IPS-18c (cell line): Measurements from ENCODE around the gene ARL4D.
A peak's percentile ranks its signal among the peaks of the same experiment; 100 is the strongest.
"Not testable (repeated sequence)": the region's sequence is repeated elsewhere in the genome, so short reads cannot be mapped to it uniquely, and the experiment has no call there.

ENCODE experiments used
- H3K4me3 ChIP-seq: 2 replicates; pipeline ENCODE4 v1.7.0; 2013; ENCODE audit warnings: low read depth, mild to moderate bottlenecking, low read length, moderate library complexity; ENCODE audit not compliant: insufficient read depth
- H3K9me3 ChIP-seq: one replicate; pipeline ENCODE4 v1.6.1; 2013; ENCODE audit warnings: mild to moderate bottlenecking, low read length, moderate library complexity; ENCODE audit not compliant: control insufficient read depth, insufficient read depth

The ARL4D gene, protein sequence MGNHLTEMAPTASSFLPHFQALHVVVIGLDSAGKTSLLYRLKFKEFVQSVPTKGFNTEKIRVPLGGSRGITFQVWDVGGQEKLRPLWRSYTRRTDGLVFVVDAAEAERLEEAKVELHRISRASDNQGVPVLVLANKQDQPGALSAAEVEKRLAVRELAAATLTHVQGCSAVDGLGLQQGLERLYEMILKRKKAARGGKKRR

DNA sequence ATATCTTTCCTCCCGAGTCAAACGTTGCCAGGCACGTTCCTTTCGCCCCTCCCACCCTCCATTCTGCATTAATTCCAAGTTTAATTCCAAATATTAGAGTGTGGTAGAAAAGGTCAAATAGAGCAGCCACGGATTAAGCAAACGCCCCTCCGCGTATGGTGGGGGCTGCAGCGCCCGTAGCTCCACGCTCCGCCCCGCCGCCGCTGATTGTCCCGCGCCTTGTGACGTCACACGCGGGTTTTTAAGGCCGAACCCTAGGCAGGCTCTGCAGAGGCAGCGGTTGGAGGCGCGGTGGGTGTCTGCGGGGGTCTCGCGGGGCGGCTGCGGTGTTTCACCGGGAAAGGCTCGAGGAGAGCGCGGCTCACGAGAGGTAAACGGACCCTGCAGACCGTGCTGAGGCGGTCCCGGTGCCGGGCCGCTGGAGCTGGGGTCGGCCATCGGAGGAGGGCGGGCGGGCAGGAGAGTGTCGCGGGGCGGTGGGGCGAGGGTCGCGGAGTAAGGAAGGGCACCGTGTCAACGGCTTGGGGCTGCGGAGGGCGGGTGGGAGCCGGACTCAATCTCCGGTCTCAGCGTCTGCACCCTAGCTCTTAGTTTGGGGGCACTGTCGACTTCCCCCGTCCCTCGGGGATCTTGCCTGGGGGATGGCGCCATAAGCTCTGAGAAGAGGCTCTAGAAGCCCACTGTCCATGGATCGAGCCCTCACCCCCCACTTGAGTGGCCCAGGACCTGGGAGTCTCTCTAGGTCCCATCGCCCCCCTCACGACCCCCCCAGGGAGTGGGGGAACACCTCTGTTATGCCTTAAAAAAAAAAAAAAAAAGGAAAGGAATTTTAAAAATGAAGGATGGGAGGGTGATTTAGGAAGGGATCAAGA lies at the start of gene ARL4D:
Gene ARL4D, plus strand, starts transcription at position 270 of the 872 bp plus-strand sequence. CDS start 740 bp downstream, outside the sequence.
- H3K9me3 ChIP-seq: peaks cover 2% of the 10 kb centered on the region
- peak within 1 kb of the TSS; percentile 87 for H3K4me3 ChIP-seq

DNA sequence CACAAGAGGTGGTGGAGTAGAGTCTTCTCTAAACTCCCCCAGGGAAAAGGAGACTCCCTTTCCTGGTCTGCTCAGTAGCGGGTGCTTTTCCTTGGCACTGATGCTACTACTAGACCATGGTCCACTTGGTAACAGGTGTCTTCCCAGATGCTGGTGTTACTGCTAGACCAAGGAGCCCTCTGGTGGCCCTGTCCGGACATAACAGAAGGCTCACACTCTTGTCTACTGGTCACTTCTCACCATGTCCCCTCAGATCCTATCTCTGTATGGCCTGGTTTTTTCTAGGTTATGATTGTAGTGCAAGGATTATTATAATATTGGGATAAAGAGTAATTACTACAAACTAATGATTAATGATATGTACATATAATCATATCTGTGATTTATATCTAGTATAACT lies 49.7 kb upstream of the ARL4D start:
- Histone ChIP-seq H3K4me3 (peak overlapping the region; percentile 6; the same call in 1 of the 2 replicates), H3K9me3 (peaks cover 18% of the 10 kb centered on the region)

DNA sequence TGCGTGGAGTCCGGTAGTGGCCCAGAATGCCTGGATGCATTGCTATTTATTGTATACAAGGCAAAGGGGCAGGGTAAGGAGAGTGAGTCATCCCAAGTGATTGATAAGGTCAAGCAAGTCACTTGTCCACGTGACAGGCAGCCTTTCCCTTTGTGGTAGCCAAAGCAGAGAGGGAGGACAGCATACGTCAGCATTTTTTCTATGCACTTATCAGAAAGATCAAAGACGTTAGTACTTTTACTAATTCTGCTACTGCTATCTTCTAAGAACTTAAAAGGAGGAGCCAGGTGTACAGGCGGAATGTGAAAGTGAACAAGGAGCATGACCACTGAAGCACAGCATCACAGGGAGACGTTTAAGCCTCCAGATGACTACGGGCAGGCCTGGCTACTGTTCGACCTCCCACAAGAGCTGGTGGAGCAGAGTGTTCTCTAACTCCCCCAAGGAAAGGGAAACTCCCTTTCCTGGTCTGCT lies 47.9 kb upstream of the ARL4D start:
- Histone ChIP-seq H3K9me3 (peaks cover 18% of the 10 kb centered on the region), H3K4me3 (no peak overlapping the region)

DNA sequence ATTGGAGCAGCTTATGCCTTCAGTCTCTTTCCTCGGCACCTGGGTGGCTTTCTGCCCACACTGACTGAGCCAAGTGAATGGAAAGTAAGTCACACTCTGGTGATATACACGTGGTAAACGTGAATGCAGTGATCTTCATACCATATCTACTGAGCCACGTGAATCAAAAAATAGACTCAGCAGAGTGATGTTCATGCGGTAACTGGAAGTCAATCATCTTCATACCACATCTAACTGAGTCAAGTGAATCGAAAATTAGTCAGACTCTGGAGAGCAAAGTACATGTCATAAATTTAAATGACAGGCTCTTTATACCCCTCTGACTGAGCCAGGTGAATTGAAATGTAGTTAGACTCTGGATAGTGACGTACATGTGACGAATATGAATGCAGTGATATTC lies 47.1 kb upstream of the ARL4D start:
- Histone ChIP-seq H3K4me3 (no peak overlapping the region), H3K9me3 (peaks cover 18% of the 10 kb centered on the region)

DNA sequence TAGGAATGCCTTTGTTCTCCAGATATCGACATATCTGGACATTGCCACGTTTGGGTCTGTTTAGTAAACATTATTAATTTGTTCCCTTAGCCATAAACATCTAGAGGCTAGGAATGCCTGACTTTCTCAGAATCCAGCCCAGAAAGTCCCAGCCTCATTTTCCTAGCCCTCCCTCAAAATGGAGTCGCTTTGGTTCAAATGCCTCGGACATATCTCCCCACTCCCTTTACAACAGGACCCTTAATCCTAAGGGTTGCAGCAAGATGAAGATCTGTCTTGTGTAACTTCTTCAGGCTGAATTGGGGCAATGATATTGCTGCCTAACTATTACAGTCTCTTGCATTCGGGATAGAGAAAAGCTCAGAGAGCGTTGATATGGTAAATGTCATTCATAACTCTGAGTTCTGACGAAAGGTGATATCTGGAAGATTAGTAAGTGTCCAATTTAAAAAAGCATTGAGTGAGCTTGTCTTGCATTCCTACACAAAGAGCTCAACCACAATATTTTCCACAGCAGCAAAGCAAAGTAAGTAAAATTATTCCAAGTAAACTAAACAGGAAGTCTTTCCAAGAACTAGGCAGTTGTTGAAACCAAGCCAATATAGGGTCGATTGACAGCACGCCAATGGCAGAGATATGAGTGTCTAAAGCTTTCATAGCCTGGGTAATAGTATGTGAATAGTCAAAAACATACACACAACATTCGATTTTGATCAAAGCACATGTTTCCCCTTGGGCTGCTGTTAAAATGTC lies 46.0 kb upstream of the ARL4D start:
- Histone ChIP-seq H3K4me3 (no peak overlapping the region), H3K9me3 (peaks cover 16% of the 10 kb centered on the region)

DNA sequence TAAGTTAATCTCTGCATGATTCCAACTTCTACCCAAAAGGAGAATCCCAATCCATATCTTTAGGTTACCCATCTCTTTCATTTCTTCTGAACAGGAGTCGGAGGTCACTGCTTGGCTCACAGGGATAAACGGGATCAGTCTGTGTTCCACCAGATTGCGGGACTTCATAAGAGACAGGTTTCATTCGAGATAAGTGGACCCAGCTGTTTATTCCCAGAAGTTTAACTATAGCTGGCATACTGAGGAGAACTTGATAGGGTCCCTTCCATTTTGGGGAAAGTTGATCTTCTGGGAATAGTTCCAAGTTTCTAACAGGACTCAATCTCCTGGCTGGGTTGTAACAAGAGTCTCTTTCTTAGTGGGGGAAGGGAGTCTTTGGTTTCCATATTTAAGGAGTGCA lies 45.4 kb upstream of the ARL4D start:
- Histone ChIP-seq H3K9me3 (peaks cover 9% of the 10 kb centered on the region), H3K4me3 (no peak overlapping the region)

DNA sequence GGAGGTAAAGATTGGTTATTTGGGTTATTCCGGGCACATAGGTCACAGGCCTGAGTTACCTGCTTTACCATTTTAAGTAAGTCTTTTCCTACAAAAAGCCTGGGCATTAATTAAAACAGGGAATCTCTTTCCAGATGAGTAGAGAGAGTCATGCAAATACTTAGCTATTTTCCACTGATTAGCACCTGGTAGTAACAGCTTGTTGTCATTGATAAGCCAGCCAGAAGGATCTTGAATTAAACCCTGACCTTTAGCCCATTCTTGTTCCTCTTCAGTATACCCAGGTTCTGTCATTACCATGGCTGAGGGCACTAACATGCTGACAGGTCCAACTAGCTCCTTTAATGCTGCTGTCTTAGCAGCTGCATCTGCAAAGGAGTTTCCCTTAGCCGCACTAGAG lies 44.4 kb upstream of the ARL4D start:
- Histone ChIP-seq H3K9me3 (peaks cover 6% of the 10 kb centered on the region), H3K4me3 (no peak overlapping the region)

DNA sequence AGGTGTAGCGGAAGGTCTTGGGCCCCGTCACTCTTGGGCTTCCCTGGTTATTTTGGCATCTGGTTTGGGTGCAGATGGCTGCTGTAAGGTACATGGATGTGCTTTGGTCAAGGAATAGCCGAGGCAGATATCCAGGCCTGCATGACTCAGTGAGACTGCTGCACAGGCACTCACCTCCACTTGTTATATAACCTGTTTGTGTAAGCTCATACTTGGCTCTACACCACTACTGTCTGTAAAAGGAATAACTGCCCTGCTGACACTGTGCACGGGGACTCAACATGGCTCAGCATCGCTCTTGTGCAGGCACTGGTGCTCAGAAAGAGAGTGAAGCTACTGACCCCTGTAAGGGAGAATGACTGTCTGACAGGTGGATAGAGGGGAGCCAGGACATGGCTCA lies 42.3 kb upstream of the ARL4D start:
- Histone ChIP-seq H3K4me3 (no peak overlapping the region), H3K9me3 (no peaks in the 10 kb centered on the region)

DNA sequence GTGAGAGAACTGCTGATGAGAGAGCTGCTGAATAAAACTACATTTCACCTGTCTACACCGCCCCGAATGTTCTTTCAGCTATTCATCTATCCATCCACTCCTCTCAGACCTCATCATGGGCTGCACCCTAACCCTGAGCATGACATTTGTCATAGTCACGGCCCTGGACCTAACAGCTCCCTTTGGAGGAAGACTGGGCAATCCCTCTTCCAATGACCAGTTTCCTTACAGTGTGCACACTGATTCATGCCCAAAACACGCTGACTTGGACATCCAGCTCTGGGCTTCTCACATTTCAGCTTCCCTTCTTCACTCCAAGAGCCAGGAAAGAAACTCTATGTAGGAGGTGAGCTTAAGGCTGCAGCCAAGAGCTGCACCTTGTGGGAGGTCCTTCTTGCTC lies 41.8 kb upstream of the ARL4D start:
- no peaks in the 10 kb centered on the region for H3K9me3 ChIP-seq
- H3K4me3 ChIP-seq: no peak overlapping the region

DNA sequence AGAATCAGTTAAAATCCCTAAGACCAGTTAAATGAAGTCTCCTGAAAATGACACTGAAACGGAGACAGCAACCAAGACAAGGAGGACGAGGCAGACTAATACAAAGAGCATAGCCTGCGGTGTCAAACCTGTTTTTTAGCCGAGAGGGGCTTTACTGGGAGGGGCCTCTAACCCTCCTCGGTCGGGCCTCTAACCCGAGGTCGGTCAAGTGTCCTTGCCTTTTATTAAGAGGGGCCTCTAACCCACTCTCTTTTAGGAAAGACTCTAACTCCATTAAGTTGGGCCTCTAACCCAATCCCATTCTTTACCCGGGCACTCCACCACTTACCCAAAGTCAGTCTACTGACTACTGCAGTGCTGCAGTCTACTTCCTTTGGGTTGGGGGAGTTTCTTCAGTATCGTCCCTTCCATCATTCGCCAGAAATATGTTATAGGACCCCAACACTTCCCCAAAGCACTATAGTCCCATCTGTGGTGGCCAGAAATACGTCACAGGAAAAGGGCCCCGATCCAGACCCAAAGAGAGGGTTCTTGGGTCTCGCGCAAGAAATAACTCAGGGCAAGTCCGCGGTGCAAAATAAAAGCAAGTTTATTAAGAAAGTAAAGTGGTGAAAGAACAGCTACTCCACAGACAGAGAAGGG lies 39.2 kb upstream of the ARL4D start:
- no peaks in the 10 kb centered on the region for H3K9me3 ChIP-seq
- no peak overlapping the region; the same call in 1 of the 2 replicates for H3K4me3 ChIP-seq

DNA sequence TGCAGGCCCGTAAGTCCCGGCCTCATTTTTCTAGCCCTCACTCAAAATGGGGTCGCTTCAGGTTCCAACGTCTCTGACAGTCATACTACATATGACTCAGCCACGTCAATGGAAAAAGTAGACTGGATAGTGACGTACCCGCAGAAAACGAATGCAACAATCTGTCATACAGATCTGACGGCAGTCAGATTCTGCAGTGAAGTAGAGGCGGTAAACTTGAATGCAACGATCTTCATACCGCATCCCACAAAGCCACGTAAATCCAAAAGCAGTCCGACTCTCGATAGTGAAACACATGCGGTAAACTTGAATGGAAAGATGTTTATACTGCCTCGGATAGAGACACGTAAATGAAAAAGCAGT lies 38.4 kb upstream of the ARL4D start:
- Histone ChIP-seq H3K4me3 (peak overlapping the region; percentile 40), H3K9me3 (no peaks in the 10 kb centered on the region)

DNA sequence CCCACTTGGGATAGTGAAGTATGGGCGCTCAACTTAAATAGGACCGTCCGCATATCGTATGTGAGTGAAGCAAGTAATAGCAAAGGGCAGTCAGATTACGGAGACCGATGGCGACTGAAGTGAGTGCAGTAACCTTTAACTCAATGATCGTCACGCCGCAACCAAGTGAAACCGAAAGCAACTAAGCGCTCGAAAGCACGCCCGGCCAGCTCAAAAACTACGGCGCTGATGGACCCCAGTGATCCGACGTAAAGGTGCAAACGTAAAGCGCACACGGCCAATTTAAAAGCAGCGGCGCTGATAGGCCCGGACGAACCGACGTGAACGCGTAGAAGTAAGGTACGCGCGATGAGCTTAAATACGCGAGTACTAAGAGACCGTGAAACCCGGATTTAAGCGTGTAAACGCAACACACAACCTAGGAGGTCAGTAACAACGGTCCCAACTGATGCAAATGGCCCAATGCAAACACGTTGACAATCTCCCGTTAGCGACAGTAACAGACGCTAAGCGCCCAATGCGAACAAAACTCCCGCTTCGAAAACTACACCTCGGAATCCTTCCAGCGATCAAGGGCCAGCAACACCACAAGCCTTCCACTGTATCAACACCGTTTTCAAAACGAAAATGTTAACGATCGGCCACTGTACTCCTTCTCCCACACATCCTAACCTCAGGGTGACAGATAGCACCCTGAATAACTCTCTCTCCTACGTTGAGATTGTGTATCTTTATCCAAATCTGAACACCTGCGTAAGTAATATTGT lies 37.9 kb upstream of the ARL4D start:
- Histone ChIP-seq H3K9me3 (no peaks in the 10 kb centered on the region), H3K4me3 (peak overlapping the region; percentile 40; the same call in 1 of the 2 replicates)

DNA sequence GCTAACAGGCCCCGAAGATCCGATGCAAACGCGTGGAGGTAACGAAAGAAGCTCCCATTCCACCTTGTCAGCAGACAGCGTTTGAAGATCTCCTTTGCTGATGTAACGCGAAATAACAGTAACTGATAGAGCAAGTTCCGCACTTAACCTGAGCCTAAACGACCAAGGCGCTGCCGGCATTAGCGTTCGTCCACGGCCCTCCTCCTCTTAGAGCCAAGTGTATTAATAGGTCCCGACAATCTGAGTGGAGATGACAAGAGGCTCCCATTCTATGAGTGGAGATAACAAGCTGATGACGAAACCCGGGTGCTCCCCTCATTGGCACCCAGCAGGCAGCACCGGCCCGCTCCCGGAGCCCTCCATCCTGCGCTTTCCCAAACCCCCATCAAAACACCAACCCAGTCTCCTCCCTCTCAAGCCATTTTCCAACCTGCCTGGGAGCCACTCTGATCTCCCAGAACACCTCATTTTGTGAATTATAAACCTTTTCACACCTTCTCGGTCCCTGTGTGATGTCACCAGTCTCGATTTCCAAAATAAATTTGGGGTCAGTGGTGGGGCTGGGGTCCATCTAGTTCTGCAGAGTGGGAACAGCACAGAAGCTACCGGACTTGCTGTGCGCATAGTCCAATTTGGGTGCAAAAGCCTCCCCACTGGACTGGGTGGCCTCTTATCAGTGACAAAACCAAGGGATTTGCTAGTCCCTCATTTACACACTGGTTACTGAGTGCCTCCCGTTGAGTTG lies 35.4 kb upstream of the ARL4D start:
- H3K4me3 ChIP-seq: no peak overlapping the region
- H3K9me3 ChIP-seq: no peaks in the 10 kb centered on the region

DNA sequence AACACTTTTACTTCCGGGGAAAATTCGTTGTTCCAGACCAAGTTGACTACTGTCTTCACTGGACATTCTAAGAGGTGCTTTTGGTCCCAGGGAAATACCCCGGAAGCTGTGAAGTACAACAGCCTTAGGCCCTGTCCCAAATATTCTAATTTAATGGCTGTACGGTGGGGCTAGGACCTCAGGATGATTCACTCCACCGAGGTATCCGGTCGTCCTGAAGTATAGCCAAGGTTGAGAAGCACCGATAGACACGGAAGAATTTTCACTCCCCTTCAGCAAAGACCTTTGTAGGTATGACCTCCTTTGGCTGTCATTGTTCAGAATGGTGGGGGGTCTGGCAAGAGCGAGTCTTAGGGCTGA lies 34.9 kb upstream of the ARL4D start:
- no peak overlapping the region for H3K4me3 ChIP-seq
- H3K9me3 ChIP-seq: no peaks in the 10 kb centered on the region

DNA sequence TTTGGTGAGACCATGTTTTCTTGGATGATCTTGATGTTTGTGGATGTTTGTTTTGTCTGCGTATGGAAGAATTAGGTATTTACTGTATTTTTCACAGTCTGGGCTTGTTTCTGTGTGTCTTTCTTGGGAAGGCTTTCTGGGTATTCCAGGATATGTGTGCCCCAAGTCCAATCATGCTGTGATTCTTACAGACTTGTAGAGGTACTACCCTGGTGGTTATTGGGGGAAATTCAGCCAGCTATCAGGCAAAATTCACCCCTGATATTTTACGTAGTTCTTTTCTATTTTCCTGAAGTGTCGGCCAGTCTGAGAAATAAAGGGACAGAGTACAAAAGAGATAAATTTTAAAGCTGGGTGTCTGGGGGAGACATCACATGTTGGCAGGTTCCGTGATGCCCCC lies 33.4 kb upstream of the ARL4D start:
- Histone ChIP-seq H3K4me3 (no peak overlapping the region), H3K9me3 (no peaks in the 10 kb centered on the region)

DNA sequence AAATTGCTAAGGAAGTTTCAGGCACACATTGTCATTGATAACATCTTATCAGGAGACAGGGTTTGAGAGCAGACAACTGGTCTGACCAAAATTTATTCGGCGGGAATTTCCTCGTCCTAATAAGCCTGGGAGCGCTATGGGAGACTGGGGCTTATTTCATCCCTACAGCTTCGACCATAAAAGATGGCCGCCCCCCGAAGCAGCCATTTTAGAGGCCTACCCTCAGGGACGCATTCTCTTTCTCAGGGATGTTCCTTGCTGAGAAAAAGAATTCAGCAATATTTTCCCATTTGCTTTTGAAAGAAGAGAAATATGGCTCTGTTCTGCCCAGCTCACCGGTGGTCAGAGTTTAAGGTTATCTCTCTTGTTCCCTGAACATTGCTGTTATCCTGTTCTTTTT lies 32.9 kb upstream of the ARL4D start:
- H3K9me3 ChIP-seq, H3K4me3 ChIP-seq: not testable (repeated sequence)
